DOHH2 (cell line): Measurements from ENCODE around the gene HK2.

Experiments used
- H3F3A ChIP-seq: fragments of 200-600 bp; sonication (generic), shearing (Covaris generic); 2 replicates; pipeline ENCODE4 v1.6.0; 2016; ENCODE audit warnings: antibody characterized with exemption, mild to moderate bottlenecking; ENCODE audit not compliant: control insufficient read depth, insufficient read depth
- H3K27ac ChIP-seq: fragments of 200-600 bp; sonication (generic); 2 replicates; pipeline ENCODE4 v1.5.1; 2014; ENCODE audit warnings: low read depth, mild to moderate bottlenecking, low read length, moderate library complexity
- H3K27me3 ChIP-seq: fragments of 200-600 bp; sonication (generic); 2 replicates; pipeline ENCODE4 v1.6.1; 2014; ENCODE audit warnings: mild to moderate bottlenecking, low read length, mixed read lengths; ENCODE audit not compliant: control insufficient read depth
- H3K36me3 ChIP-seq: fragments of 200-600 bp; sonication (generic); 2 replicates; pipeline ENCODE4 v1.6.1; 2014; ENCODE audit warnings: mild to moderate bottlenecking, low read length, moderate library complexity, mixed read lengths; ENCODE audit not compliant: control insufficient read depth
- H3K4me1 ChIP-seq: fragments of 200-600 bp; sonication (generic); 2 replicates; pipeline ENCODE4 v1.6.1; 2014; ENCODE audit warnings: mild to moderate bottlenecking, low read length, mixed read lengths; ENCODE audit not compliant: control insufficient read depth
- H3K4me2 ChIP-seq: fragments of 200-600 bp; sonication (generic); 2 replicates; pipeline ENCODE4 v1.6.0; 2014; ENCODE audit warnings: mild to moderate bottlenecking, low read length, moderate library complexity
- H3K4me3 ChIP-seq: fragments of 200-600 bp; sonication (generic); 2 replicates; pipeline ENCODE4 v1.5.1; 2014; ENCODE audit warnings: mild to moderate bottlenecking, low read length, mixed read lengths
- H3K79me2 ChIP-seq: fragments of 200-600 bp; sonication (generic); 2 replicates; pipeline ENCODE4 v1.6.1; 2014; ENCODE audit warnings: mild to moderate bottlenecking, low read length, mixed read lengths; ENCODE audit not compliant: control insufficient read depth
- H3K9me2 ChIP-seq: fragments of 200-600 bp; sonication (generic); replicated peaks from 2 replicates; pipeline ENCODE4 v1.6.1; 2014; ENCODE audit warnings: mild to moderate bottlenecking, low read length, mixed read lengths; ENCODE audit not compliant: control insufficient read depth
- H3K9me3 ChIP-seq: fragments of 200-600 bp; sonication (generic); 2 replicates; pipeline ENCODE4 v1.6.1; 2014; ENCODE audit warnings: antibody characterized with exemption, low read length, mixed read lengths; ENCODE audit not compliant: control insufficient read depth, insufficient read depth
- H4K20me1 ChIP-seq: fragments of 200-600 bp; sonication (generic); 2 replicates; pipeline ENCODE4 v1.6.0; 2014; ENCODE audit warnings: low read depth, mild to moderate bottlenecking, antibody characterized with exemption, low read length, moderate library complexity; ENCODE audit not compliant: control insufficient read depth, insufficient read depth
- CTCF ChIP-seq: fragments of 200-600 bp; sonication (generic); IDR thresholded peaks from one replicate; pipeline ENCODE4 v1.5.1; 2014; ENCODE audit warnings: antibody characterized with exemption, mild to moderate bottlenecking, low read depth, low read length; ENCODE audit not compliant: poor library complexity, severe bottlenecking
- EZH2phosphoT487 ChIP-seq: fragments of 200-600 bp; sonication (generic); IDR thresholded peaks from 2 replicates; pipeline ENCODE4 v1.6.1; 2017; ENCODE audit warnings: borderline replicate concordance, mild to moderate bottlenecking, antibody characterized with exemption, low read length, moderate library complexity, mixed read lengths

Gene HK2

GRCh38 chr2:74917702-74918619 is 84.0 kb downstream of the HK2 start:
- Histone ChIP-seq H3K4me3 (no peak overlapping the region), H3K79me2 (no peaks in the 10 kb centered on the region), H3K9me3 (no peaks in the 10 kb centered on the region), H3K27ac (no peak overlapping the region), H3K4me1 (no peaks in the 10 kb centered on the region), H3K4me2 (no peak overlapping the region), H3F3A (no peaks in the 10 kb centered on the region), H3K27me3 (peaks cover 6% of the 10 kb centered on the region; the same call in 1 of the 2 replicates), H3K36me3 (no peaks in the 10 kb centered on the region), H3K9me2 (no peaks in the 10 kb centered on the region), H4K20me1 (no peaks in the 10 kb centered on the region)
- TF ChIP-seq CTCF = no peak
- TF ChIP-seq EZH2phosphoT487 = no peak

- Histone ChIP-seq H3K4me1 (no peaks in the 10 kb centered on the region), H3K9me2 (no peaks in the 10 kb centered on the region), H3K4me3 (no peak overlapping the region), H3K36me3 (no peaks in the 10 kb centered on the region), H3K79me2 (no peaks in the 10 kb centered on the region), H4K20me1 (no peaks in the 10 kb centered on the region), H3K9me3 (no peaks in the 10 kb centered on the region), H3K27ac (no peak overlapping the region), H3F3A (no peaks in the 10 kb centered on the region), H3K4me2 (peak overlapping the region; percentile 20; the same call in 1 of the 2 replicates), H3K27me3 (no peaks in the 10 kb centered on the region)
- TF ChIP-seq CTCF (peak; percentile 68), EZH2phosphoT487 (no peak)
Measured at GRCh38 chr2:74919827-74920226, 85.9 kb downstream of the HK2 start.

GRCh38 chr2:74921236-74921736 is 87.4 kb downstream of the HK2 start:
- Histone ChIP-seq H3K9me3 (no peaks in the 10 kb centered on the region), H3F3A (no peaks in the 10 kb centered on the region), H4K20me1 (no peaks in the 10 kb centered on the region), H3K27me3 (no peaks in the 10 kb centered on the region), H3K79me2 (no peaks in the 10 kb centered on the region), H3K36me3 (no peaks in the 10 kb centered on the region), H3K4me1 (no peaks in the 10 kb centered on the region), H3K4me2 (no peak overlapping the region), H3K27ac (no peak overlapping the region), H3K4me3 (no peak overlapping the region), H3K9me2 (no peaks in the 10 kb centered on the region)
- no peak for TF ChIP-seq EZH2phosphoT487
- no peak for TF ChIP-seq CTCF
